Lower leg skin (tissue), 4 donors: ENCODE results near the gene RMC1. TPM values are rescaled to one million over a fixed set of nuclear protein-coding genes. Genes with fewer than 3 reads are reported as not detected.

Experiments
- DNase-seq, 2 donors: peaks; one replicate each; pipeline ENCODE4 v3.0.0-alpha.2; 2019; ENCODE audit warnings: low spot score in 2 of 2
- H3K4me3 ChIP-seq: fragments of 200-600 bp; sonication (generic); 2 replicates; pipeline ENCODE4 v1.5.1; 2017; ENCODE audit warnings: mild to moderate bottlenecking, low read depth; ENCODE audit not compliant: poor library complexity, severe bottlenecking
- CTCF ChIP-seq, 3 donors: fragments of 450-650 bp; IDR thresholded peaks; one replicate each; pipeline ENCODE4 v1.5.1; 2016; ENCODE audit warnings: antibody characterized with exemption in 3 of 3, mild to moderate bottlenecking in 3 of 3, moderate library complexity in 2 of 3
- POLR2A ChIP-seq, 2 donors: fragments of 450-650 bp; IDR thresholded peaks; one replicate each; pipeline ENCODE4 v1.6.1; 2016 to 2017; ENCODE audit warnings: antibody characterized with exemption in 2 of 2, mild to moderate bottlenecking in 1 of 2, moderate library complexity in 1 of 2
- WGBS, 2 donors: methylation state at CpG; one replicate each; pipeline ENCODE4 v1.1.5; 2018; 5-methylcytosine and 5-hydroxymethylcytosine counted together
- intact Hi-C: fragments of 100-400 bp; cut with DNase I; formaldehyde crosslinking; loops from one replicate; pipeline ENCODE4 v1.15.0; 2023; ENCODE audit warnings: low total_unique reads
- total RNA-seq, 4 donors: library from RNA; depleted of rRNA; stranded (reverse); fragments of >200 nt; gene quantifications; one replicate each; pipeline ENCODE4 v1.1.0, GENCODE V29; 2016

RMC1 gene
- total RNA-seq, 4 donors from 2014 or later = 16.6 to 33.1 (median 25.4) TPM

GRCh38 chr18:23532848-23533247 is 29.5 kb downstream of the RMC1 start:
- no peak for TF ChIP-seq CTCF (IDR thresholded peaks at IDR 0.05)
- intact Hi-C loops = loop anchor here (10.0 kb wide), 1 partner anchor 52 kb away; the partner anchor contains the start of gene NPC1
- no peak overlapping the region for H3K4me3 ChIP-seq
- 68 to 75% methylated on average over 4 of the region's 4 CpGs for WGBS, 2 donors
- no peak for DNase-seq

GRCh38 chr18:23534276-23534675 is 31.0 kb downstream of the RMC1 start:
- 95 to 98% methylated on average over 16 of the region's 16 CpGs for WGBS, 2 donors
- intact Hi-C loops = loop anchor here (10.0 kb wide), 1 partner anchor 51 kb away; the partner anchor contains the start of gene NPC1
- TF ChIP-seq CTCF (IDR thresholded peaks at IDR 0.05) = no peak
- no peak for TF ChIP-seq POLR2A (IDR thresholded peaks at IDR 0.05)
- no peak overlapping the region for H3K4me3 ChIP-seq
- DNase-seq = no peak

GRCh38 chr18:23536204-23536603 is 32.9 kb downstream of the RMC1 start:
- WGBS, 2 donors = 60 to 67% methylated on average over 5 of the region's 5 CpGs
- DNase-seq = no peak
- no peak overlapping the region for H3K4me3 ChIP-seq
- TF ChIP-seq POLR2A (IDR thresholded peaks at IDR 0.05) (no peak), CTCF (IDR thresholded peaks at IDR 0.05) (no peak)
- intact Hi-C loops = loop anchor here (10.0 kb wide), 1 partner anchor 49 kb away; the partner anchor contains the start of gene NPC1

- WGBS, 2 donors = 94 to 96% methylated on average over 7 of the region's 7 CpGs
- no peak overlapping the region for H3K4me3 ChIP-seq
- no peak for DNase-seq
- TF ChIP-seq POLR2A (IDR thresholded peaks at IDR 0.05) (no peak), CTCF (IDR thresholded peaks at IDR 0.05) (no peak)
- intact Hi-C loops = loop anchor here (10.0 kb wide), 1 partner anchor 48 kb away; the partner anchor contains the start of gene NPC1
Observed at GRCh38 chr18:23537274-23537673, 34.0 kb downstream of the RMC1 start.

GRCh38 chr18:23538001-23538400 is 34.7 kb downstream of the RMC1 start:
- no peak for TF ChIP-seq POLR2A (IDR thresholded peaks at IDR 0.05)
- no peak for TF ChIP-seq CTCF (IDR thresholded peaks at IDR 0.05)
- DNase-seq = no peak
- no peak overlapping the region for H3K4me3 ChIP-seq
- intact Hi-C loops = loop anchor here (10.0 kb wide), 1 partner anchor 47 kb away; the partner anchor contains the start of gene NPC1
- WGBS, 2 donors = 88 to 94% methylated on average over 9 of the region's 9 CpGs

- intact Hi-C loops = loop anchor here (10.0 kb wide), 1 partner anchor 46 kb away; the partner anchor contains the start of gene NPC1
- no peak overlapping the region for H3K4me3 ChIP-seq
- TF ChIP-seq CTCF (IDR thresholded peaks at IDR 0.05) = no peak
- TF ChIP-seq POLR2A (IDR thresholded peaks at IDR 0.05) = no peak
- DNase-seq = no peak
- 63 to 71% methylated on average over 6 of the region's 6 CpGs for WGBS, 2 donors
Observed at GRCh38 chr18:23538870-23539269, 35.6 kb downstream of the RMC1 start.
